GM18870 (cell line): ENCODE data around the gene MAGI1.

Source experiments
- ATAC-seq: cut with Tn5 transposase; IDR thresholded peaks from one replicate; pipeline ENCODE4 v1.9.1; 2021; ENCODE audit warnings: moderate library complexity; ENCODE audit not compliant: unreplicated experiment

Gene MAGI1

DNA sequence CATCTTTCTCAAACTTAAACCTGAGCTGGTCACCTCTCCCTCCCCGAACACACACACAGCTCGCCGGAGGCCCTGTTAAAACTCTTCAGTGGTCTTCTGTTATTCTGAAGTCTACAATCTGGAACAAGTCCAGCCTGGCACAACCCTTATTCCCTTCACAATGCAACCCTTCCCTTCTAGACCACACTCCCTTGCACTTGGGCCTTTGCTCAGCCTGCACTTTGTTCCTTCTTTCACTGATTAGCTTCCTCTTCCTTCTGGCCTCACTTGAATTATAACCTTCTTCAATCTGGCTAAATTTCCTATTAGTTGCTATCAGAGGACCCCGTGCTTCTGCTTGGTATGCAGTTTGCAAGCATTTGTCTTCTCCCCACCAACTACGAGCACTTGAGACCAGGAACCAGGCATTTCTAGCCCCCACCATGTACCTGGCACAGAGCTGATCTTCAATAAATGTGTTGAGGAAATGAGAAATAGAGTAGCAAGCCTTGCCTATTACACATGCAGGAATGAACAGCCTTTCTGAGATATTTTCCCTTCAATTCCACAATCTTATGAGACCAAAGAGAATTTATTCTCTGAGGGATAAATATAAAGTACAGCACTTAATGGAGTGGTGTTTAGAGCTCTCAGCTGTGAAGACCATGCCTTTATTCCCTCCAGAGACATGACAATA is 687.8 kb downstream of the MAGI1 start:
- no peak for ATAC-seq

DNA sequence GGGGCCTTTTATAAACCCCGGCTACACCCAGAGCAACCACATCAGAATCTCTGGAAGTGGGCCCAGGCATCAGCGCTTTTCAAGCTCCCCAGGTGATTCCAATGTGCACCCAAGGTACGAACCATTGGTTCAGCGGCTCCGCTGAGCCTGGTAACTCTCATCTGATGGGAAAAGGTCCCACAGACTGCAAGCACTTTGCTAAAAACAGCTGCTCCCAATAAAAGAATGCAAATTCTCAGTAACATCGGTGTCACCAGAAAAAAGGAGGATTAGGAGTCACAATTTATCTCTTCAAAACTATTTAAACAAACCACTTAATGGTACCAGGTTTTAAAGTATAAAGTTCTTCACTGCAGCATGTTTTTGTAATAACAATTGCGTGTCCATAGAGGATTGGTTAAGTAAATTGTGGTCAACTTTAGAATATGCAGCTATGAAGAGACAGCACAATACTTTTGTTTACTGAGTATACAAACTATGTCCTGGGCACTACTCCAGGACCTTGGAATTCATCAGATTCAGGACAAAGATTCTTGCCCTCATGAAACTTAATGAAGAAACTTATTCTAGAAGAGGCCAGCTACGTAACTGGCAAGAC is 690.2 kb downstream of the MAGI1 start:
- no peak for ATAC-seq

- no peak for ATAC-seq
These were observed 691.6 kb downstream of the MAGI1 start for GRCh38 chr3:65347166-65347565.

DNA sequence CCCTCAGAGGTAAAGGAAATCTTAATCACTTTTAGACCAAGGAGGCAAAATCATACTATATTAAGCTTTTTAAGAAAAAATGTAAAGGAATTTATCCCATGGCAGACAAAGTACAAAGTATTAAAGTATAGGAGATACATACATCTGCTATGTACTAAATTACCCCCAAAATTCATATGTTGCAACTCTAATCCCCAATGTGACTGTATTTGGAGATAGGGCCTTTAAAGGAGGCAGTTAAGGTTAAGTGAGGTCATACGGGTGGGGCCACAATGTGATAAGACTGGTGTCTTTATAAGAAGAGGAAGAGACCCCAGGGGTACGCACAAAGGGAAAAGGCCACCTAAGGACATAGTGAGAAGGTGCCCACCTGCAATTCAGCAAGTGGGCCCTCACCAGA is 693.9 kb downstream of the MAGI1 start:
- no peak for ATAC-seq

- no peak for ATAC-seq
These were observed 694.3 kb downstream of the MAGI1 start for GRCh38 chr3:65344444-65344843.

DNA sequence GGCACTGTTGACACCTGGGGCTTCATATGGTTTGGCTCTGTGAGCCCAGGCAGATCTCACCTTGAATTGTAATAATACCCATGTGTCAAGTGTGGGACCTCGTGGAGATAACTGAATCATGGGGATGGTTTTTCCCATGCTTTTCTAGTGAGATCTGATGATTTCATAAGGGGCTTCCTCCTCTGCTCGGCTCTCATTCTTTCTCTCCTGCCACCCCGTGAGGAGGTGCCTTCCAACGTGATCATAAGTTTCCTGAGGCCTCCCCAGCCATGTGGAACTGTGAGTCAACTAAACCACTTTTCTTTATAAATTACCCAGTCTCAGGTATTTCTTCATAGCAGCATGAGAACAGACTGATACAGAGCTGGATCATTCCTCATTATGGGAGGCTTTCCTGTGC is 695.0 kb downstream of the MAGI1 start:
- ATAC-seq: no peak

DNA sequence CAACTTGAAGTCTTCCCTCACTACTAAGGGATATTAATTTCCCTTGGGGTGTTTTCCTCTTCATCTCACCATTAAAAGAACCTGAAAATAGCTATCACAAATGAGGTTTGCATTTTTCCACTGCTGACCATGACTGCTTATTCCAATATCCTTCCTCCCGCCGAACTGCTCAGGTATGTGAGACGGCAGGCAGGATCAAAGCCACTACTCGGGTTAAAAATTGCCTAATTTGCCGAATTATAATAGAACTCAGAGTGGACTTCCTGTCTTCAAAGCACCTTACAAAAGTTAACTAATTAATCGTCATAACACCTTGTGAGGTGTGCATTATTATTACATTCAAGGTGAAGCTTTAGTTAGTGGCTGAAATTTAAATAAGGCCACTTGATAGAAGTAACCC is 695.7 kb downstream of the MAGI1 start:
- ATAC-seq: no peak

DNA sequence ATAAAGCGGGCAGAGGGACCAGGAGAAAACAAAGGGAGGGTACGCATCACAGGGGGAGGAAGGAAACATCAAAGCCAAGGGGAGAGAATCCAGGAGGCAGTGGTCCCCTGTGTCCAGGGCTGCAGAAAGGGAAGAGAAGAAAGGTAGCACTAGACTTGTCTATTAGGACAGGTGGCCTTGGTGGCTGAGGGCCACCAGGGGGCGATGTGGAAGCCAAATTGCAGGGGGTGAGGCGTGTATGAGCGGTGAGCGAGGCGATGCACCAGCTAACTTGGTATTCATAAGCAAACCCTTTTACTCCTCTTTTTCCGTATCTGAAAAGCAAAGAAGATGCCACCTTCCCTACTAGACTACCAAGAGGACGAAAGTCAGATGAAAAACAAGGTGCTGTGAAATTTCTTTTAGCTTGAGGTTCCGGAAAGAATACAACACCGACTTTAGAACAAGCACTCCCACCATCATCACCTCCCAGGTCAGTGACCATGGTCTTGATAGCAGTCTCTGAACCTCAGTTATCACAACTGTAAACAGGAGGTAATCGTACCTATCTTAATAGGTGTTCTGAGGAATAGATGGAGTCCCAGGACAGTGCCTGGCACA is 696.5 kb downstream of the MAGI1 start:
- ATAC-seq: no peak

DNA sequence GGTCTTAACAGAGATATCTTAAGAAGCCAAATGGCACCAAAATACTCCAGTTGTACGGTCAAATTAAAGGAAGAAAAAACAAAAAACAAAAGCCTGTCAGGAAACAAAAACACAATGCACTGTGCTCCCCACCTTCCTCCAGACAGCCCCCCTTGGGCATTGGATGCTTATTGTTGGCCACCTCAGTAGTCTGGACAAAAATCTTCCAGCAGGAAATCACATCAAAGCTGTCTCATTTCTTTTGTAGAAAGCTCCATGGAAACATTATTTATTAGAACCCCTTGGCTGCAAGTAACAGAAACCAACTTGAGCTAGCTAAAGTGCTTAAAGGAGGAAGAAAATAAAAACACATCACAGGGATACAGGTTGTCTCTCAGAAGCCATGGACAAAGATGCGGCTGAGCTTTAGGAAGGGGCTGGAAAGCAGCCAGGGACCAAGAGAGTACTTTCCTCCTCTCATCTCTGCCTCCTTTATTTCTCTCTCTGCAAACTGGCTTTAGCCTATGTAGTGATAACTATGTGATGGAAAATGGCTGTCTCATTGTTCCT is 699.5 kb downstream of the MAGI1 start:
- ATAC-seq: no peak

- no peak for ATAC-seq
These were observed 700.1 kb downstream of the MAGI1 start for GRCh38 chr3:65338571-65338970.

GRCh38 chr3:65335587-65335986 is 703.1 kb downstream of the MAGI1 start:
- no peak for ATAC-seq

DNA sequence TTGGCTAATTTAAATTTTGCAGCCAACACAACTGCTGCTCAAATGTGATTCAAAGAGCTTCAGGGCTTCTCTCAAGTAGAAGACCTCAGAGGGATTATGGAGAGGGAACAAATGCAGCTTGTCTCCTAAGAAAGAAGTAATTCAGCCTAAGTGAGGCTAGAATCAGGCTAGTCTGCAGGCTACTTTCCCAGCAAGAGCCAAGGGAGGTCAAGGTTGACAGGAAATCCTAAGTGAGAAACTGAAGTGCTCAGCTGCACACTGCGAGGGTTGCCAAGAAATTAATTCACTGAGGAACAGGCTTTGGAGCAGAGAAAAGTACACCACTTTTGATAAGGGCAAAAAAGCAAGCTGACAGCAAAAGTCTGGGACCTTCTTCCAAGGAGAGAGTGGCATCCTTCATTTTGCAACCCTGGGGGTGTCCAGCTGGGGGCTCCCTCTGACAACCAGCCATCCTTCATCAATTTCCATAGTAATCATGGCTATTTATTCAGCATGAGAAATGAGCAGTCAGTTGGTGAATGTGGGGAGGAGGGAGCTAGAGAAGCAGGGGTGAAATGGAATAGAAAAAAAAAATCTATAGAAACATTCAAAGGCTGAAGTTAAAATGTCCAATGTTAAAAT is 704.6 kb downstream of the MAGI1 start:
- ATAC-seq: no peak

GRCh38 chr3:65331730-65332129 is 707.0 kb downstream of the MAGI1 start:
- ATAC-seq: no peak

GRCh38 chr3:65330072-65330471 is 708.6 kb downstream of the MAGI1 start:
- ATAC-seq: no peak

GRCh38 chr3:65328148-65328547 is 710.6 kb downstream of the MAGI1 start:
- no peak for ATAC-seq

DNA sequence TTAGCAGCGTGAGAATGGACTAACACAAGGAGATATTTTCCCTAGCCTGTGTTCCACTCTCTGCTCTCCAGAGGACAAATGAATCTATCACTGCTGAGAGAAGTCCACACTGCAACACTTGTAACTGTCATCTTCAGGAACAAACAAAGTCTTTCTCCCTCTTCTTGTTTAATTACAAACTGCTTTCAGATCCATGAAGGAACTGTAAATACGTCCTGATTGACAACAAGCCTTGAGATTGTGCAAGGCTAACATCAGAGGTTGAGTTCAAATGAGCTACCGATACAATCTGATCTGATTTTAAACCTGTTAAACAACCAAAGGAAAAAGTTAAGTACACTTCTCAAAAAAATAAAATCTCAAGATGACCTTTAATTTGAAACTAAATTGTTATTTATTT is 712.1 kb downstream of the MAGI1 start:
- no peak for ATAC-seq

- ATAC-seq: no peak
These were observed 715.8 kb downstream of the MAGI1 start for GRCh38 chr3:65322910-65323309.

DNA sequence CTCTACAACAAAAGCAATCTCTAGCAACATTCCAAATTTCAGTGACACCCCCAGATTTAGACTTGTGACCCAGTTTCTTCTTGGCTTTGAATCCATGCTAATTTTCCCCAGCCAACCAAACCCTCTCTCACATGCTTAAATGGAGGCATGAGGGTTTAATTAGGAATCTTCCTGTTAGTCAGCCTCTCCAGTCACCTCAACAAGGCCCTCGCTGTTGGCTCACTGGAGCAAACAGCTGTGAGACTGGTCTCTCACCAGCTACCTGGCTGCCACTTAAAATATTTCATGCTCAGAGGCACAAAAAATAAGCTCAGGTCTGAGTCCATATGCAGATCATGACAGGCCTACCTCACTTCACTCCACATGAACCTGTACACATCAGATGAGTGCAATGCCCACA is 720.5 kb downstream of the MAGI1 start:
- no peak for ATAC-seq

DNA sequence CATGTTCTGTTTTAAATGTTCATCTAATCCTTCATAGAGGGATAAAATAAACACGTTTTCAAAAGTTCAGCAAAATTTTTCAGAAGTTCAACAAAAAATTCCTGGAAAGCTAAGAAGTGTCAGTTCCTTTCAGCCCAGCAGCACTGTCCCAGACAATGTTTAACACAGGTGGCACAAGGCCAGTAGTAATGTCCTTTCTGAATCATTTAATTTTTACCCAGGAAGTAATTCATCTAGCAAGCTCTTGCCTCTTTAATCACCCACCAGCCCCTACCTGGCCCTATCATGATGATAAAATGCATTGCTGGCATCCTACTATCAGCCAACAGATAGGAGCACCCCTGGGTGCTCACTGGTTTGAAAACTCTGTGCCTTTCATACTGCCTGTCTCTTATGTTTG is 723.8 kb downstream of the MAGI1 start:
- no peak for ATAC-seq

DNA sequence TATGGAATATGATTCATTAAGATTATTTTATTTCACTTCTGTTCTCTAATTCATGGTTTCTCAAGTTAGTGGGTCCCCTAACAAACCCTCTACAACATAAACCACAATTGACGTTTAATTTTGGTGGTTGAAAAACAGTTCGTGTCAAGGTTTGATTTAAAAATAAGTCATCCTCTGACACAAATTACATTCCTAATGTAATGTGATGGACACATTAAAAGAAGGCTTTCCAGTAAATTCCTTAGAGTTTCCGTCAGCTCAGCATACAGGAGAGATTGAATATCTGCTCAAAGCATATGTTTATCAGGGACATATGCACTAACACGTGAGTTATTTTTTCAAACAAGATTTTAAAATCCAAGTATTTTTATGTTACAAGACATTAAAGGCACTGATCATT is 724.4 kb downstream of the MAGI1 start:
- ATAC-seq: no peak

DNA sequence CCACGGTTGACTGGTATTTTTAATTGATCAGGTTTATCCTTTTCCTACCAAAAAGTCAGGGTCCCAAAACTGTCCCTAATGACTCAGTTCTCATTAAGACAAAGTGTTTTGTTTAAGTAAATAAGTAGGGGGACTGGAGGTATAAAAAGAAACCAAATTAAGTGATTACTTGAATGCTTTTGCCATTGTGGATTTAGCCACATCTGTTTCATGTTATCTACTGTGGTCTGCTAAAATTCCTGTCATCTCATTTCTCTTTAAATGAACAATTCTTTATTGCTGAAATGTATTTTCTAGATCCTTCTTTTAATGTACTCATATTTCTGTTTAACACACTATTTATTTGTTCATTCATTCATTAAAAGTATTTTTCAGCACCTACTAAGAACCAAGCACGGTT is 725.1 kb downstream of the MAGI1 start:
- no peak for ATAC-seq

DNA sequence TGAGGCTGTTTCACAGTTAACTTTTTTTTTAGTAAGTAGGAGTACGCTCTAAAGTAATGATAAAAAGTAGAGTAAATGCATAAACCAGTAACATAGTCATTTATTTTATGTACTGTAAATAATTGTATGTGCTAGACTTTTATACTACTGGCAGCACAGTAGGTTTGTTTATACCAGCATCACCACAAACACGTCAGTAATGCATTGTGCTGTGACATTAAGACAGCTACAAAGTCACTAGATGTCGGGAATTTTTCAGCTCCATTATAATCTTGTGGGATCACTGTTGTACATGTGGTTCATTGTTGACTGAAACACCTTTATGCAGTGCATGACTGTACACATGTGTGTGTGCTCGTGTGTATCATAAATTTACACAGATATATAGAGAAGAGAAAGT is 732.9 kb downstream of the MAGI1 start:
- ATAC-seq: no peak
